SKM-1 treated with dmso at 0.1 percent for 144 hours (cell line): ENCODE data around the gene GLDC.
"Not testable (repeated sequence)": the region's sequence is repeated elsewhere in the genome, so short reads cannot be mapped to it uniquely, and the experiment has no call there.

Source experiments
- DNase-seq: peaks from one replicate; lab custom pipeline; 2025; ENCODE audit not compliant: unreplicated experiment; lab: John Stamatoyannopoulos, UW

The GLDC gene

DNA sequence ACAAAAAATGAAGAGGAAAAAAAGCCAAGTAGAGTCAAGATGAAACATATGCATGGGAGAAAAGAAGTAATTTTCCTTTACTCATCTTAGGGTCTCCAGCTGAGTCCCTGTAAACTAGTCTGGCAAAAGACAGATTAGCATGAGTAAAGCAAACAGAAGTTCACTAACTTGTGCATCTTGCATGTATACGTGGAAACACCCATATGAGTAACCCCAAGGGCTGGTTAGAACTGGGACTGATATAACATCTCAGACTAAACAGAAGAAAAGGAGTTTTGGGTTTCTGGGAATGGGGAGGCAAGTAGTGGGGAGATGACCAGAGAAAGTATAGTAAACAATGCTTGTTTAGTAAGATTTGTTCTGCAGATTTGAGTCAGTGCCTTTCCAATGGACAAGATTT lies 20.1 kb upstream of the GLDC start:
- DNase-seq = no peak

DNA sequence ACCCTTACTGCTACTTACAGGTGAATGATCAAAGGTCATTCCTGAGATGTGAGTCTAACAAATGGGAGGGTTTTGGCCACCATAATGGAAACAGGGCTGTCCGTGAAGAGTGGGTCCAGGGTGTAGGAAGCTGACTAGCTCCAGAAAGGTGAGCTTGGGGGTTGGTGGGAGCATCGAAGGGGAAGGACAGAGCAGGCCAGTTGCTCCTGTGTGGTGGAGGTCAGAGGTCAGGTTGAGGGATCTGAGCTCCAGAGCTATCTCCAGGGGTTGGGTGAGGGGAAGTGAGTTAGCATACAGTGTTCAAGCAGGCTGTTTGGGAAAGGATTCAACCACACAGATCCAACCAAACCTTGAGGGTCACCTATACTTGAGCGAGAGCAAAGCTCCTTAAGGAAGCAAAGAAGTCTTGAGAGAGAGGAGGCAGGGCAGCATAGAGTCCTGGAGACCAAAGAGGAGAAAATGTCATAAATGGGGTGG lies 18.7 kb upstream of the GLDC start:
- DNase-seq = no peak

DNA sequence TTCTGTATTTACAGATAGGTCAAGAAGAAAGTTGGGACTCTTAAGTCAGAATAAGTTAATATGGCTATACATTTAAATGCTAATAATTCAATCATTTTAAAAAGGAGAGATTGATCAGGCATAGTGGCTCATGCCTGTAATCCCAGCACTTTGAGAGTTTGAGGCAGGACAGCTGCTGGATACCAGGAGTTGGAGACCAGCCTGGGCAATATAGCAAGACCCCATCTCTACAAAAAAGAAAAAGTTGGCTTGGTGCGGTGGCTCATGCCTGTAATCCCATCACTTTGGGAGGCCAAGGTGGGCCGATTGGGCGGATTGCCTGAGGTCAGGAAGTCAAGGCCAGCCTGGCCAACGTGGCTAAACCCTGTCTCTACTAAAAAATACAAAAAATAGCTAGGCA lies 15.0 kb upstream of the GLDC start:
- no peak for DNase-seq

DNA sequence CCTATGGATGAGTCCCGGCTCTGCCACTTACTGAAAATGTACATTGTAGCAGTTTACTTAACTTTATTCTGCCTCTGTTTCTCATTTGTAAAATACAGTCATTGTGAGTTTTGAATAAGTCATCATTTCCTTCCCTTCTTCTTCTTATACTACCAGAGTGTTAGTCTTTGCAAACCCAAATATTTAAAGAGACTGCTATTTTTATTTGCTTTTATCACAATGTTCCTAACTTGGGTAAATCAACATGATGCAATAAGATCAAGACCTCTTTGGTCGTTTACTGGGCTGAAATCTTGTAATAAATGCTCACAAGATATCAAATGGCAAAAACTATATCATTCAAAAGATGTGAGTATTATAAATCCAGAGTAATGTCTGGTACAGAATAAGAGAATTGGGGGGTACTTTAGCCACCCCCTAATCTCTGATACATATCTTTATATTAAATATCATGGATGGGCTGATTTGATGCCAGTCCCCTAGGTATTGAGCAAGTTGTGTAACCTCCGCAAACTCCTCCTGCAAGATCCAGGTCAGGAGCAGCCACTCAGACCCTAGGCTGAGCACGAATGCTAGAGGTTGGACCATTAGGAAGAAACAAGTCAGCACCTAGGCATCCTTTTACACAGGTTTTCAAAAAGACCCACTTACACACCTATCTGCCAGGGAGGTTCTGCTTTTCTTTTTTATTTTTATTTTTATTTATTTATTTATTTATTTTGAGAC lies 13.3 kb upstream of the GLDC start:
- DNase-seq = no peak

DNA sequence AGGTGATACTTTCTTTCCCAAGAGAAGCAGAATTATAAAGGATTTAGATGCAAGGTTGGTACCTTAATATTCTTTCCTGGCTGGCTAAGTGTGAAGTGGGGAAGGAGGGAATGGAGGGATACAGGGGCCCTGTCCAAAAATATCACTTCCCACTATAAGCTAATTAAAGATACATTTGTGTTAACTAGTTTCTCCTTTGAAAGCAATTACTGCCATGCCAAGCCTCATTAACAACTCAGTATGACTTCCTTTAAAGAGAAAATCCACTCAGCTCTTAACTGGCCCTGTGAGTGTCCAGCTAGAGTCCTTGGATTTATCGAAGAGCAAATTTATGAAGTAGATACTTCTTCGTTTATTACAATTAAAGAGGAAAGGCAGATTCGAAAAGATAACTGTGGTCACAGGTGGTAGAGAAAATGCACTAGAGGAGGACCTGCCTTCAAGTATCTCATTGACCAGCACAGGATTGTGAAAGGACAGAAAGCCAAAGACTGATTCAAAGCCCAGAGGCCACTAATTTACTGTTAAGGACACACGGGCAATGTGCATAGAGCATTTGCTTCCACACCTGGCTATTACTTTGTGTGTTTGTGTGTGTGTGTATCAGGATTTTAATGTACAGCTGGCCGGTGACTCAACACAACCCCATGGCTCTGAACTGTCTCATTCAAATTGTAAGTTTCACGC lies 11.2 kb upstream of the GLDC start:
- no peak for DNase-seq

DNA sequence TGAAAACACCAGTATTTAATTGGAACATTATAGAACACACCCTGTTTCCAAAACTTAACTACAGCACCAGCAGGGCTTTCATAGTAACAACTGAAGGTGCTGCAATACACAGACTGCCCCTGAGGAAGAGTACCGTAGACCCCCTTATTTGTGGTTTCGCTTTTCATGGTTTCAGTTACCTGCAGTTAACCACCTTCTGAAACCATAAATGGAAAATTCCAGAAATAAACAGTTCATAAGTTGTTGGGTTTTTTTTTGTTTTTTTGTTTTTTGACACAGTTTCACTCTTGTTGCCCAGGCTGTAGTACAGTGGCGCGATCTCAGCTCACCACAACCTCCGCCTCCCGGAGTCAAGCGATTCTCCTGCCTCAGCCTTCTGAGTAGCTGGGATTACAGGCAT lies 9.5 kb upstream of the GLDC start:
- DNase-seq = no peak

DNA sequence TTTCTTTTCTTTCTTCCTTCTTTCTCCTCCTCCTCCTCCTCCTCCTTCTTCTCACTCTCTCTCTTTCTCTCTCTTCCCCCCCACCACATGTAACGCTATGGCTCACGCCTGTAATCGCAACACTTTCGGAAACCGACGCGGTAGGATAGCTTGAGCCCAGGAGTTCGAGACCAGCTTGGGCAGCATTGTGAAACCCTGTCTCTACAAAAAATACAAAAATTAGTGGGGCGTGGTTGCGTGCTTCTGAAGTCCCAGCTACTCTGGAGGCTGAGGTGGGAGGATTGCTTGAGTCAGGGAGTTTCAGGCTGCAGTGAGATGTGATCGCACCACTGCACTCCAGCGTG lies 736 bp upstream of the GLDC start:
- DNase-seq = no peak

DNA sequence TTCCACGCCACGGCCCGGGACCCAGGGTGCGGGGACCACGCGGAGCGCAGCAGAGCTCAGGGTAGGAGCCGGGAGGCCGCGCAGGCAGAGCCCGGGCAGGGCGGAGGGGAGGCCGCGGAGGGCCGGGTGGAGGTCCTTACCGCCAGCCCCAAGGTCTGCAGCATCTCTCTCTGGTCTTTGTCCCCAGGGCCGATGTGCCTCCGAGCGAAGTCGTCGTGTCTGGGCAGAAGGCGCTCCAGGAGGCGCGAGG lies 499 bp downstream of the GLDC start:
- not testable (repeated sequence) for DNase-seq

DNA sequence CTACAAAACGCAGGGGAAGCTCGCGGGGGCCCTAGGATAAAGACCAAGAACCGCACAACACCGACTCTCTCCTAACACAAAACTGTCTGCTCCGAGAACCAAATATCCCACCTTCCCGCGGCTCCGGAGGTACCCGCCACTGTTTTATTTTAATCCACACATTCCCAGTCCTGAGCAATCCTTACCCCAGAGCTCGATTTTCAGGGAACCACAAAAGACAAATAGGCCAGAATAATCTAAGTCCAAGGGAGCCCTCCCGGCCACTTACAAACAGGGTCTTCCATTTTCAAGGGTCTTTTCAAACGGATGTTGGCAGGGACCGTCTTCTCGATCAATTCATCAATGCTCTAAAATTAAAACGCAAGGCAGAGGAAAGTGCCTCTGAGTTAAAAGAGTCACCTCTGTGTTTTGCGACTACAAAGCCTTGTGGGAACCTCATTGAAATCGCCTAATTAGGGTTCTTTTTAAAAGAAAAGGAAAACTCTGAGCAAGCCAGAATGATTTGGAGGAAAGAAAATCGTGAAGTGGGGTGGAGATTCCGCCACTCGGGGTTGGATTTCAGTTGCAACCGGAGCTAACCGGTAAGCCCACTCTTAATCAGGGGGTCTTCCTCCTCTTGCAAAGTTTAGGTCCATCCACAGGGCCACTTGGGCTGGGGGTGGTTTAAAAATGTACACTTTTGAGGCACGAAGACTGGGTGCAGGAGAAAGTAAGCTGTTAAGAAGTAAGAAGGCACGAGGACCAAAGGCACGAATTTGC lies 1.0 kb downstream of the GLDC start:
- no peak for DNase-seq

DNA sequence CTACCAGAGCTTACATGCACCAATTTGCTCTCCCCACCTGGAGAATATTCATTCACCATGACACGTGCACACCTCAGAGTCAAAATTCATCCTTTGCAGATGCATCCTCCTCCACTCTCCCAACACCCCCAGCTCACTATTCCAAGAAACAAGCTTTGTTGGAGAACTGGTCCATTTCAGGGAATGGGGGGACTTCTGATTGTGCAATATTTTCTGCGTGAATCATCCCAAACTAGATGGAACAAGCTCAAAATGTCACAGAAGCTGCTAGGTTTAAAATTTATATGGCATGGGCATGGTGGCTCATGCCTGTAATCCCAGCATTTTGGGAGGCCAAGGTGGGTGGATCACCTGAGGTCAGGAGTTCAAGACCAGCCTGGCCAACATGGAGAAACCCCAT lies 3.6 kb downstream of the GLDC start:
- no peak for DNase-seq

DNA sequence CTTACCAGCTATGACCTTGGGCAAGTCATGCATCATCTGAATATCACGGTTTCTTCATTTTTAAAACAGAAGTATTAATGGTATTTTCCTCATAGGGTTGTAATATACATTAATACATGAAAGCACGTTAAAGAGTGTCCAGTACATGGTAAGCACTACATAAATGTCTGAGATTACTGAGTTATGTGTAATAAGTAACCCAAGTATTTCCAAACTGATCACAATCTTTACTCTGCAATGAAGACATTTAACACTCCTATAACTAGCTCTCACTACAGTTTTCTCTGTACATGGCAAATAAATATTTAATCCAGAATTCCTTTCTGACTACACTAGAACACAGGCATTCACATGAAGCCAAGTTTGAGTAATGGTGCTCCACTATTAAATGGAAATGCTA lies 4.0 kb downstream of the GLDC start:
- no peak for DNase-seq

DNA sequence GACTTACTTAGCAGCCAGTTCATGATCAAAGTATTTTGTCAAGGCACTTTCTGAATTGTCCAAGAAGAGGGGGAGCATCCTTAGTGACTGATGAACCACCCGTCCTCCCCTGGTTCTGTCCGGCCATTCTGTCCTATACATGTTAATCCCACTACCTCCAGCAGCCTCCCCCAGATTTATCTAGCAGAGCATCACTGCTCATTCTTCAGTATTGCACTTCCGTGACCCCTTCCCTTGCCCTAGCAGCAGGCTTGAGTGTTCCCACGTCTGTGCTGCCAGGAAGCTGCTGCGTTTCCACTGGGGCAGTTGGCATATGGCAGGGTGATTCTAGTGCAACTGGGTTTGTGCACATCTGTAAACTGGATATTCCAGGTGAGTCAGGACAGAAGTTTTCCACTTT lies 4.5 kb downstream of the GLDC start:
- DNase-seq = no peak

DNA sequence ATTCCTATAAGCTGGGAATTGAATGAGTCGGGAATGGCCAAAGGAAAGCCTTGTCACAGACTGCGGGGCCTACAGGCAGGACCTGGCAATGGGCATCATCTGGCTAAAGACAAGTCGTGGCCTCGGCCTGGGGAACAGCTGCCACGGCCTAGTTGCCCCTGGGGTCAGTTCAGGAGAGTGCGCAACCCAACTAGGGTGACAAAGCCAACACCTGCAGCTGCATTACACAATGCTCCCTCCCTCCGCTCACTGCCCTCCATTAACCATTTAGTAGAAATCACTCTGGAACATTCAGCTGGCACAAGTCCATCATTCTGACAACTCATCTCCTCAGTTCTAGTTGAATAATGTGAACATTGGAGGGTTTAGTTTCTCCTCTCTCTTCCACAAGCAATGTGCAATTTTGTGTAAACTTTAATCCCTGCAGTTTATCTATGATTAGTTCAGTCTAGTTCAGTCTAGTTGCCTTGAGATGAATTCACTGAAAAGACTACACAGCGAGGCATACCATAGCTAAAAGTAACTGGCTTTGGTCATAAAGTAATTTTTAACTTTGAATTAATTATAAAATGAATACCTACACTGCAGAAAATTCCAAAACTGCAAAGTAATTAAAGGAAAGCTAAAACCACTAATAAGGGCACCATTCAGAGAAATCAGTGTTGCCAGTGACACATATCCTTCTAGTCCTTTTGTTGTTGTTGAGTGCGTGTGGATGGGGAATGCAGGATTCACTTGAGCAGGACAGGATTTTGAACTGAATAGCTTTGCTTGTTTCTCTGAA lies 5.1 kb downstream of the GLDC start:
- DNase-seq = no peak

DNA sequence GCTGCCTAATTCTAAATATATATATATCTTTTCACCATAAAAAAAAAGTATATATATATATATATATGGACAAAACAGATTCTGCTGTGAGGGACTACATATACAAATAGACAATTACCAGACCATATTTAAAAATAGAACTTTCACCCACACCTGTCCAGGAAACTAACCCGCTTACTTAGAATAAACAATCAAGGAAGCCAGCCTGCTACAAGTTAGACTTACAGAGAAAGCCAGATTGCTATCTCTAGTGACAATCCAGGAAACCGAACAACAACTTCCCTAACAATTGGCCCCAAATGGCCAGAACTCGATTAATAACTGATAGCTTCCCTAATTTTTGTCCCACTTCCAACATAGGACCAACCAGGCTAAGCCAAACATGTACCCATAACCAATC lies 5.9 kb downstream of the GLDC start:
- no peak for DNase-seq

DNA sequence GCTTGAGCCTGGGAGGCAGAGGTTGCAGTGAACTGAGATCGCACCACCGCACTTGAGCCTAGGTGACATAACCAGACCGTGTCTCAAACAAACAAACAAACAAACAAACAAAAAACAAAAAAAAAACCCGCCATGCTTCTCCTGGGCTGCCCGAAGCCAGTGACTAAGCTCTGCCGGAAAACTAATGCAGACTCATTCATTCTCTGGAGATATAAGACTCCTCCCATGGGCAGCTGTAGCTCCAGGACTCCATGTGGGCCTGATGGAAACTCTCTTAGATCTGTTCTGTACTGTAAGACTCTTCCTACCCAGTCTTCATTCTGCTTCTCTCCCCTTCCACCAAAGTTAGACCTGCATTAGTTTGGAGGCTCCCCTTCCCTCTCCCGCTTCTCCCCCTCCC lies 11.1 kb downstream of the GLDC start:
- DNase-seq = no peak

DNA sequence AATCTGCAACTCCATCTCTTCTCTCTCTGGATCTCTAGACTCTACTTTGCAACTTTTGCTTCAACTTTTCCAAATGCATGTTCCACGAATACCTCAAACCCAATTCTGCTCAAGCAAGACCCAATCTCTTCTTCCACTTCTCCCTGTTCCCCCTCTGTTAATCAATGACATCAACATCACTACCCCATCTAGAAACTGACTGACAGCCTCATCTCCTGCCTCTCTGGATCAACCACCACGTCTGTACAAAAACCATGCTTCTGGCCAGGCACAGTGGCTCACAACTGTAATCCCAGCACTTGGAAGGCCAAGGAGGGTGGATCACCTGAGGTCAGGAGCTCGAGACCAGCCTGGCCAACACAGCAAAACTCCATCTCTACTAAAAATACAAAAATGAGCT lies 12.2 kb downstream of the GLDC start:
- no peak for DNase-seq

DNA sequence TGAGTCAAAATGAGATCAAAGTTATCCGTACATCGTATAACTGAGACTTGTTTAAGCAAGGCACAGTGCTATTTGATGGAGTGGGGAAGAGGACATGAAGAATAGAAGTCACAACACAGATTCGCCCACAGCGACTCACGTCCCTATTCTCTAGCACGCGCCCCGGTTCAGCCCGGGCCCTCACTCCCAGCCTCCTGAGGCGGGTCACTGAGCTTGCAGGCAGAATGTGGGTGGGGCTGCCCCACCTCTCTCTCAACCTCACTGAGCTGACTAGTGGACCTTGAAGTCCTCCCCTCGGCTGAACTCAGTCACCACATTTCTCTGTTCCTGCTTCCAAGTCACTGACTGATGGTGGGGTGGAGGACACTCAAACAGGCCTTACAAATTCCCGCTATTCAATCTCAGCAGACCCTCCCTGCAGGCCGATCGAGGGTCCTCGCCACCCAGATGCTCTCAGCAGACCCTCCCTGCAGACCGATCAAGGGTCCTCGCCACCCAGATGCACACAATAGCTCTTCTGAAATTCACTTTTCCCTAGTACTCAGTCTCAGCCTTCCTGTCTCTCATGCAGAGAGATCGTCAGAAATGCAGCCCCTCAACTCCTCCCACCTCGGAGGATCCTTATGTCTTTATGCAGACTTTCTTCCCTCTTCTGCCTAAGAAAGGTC lies 12.9 kb downstream of the GLDC start:
- no peak for DNase-seq

DNA sequence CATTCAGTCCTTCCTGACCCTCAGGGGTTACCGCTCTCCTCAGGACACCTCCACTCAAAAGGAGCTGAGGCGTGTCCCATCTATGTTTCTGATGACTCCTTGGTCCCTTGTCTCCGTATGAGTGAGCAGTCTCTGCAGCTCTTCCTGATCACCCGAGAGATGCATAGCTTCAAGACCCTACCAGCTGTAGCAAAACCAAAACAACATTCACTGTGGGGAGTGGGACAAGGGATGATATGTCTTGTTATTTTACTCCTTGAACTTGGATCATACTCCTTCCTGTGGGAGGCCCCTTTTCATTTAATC lies 14.4 kb downstream of the GLDC start:
- DNase-seq = no peak

DNA sequence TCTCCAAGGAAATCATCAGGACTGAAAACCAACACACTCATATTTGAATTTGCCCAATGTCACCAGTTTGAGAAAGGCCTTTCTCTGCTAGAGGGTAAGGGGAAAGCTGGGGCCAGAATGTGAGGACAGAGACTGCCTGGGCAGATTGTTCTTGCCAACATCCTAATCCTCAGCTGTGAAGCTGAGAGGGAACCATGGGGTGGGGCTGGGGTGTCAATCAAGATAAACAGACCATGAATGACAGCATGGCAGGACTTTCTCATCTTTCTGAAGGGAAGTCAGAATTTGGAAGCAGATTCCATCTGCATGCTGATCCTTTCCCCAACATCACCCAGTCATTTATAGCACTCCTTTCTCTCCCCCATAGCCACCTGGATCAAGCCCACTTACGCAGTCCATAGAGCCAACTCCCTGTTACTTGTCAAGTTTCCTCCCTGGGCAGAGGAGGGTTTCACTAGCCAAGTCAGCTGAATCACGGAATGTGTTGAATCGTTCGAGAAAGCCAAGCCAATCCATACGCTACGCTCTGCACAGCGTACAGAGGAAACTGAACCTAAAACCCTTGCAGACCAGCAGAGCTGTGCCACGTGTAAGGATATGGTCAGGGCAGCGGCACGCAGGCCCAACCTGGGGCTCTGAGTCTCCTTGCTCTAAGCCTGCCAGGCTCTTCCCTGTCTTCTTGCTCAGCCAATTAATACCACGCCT lies 14.9 kb downstream of the GLDC start:
- no peak for DNase-seq

DNA sequence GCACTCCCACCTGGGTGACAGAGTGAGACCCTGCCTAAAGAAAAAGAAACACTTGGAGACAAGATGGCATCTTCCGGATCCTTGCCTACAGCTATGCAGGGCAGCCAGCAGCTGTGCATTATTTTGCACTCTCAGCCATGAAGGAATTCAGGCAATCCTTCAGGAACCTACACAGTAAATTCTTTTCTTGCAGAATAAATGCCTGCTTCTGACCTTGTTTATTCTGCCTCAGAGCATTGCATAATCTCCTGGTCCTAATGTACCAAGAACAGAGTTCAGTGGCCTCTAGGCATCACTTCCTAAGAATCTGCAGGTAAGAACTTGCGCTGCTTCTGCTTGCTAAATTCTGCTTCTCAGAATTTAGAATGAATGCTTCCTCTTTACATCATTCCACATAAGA lies 16.8 kb downstream of the GLDC start:
- DNase-seq = peak; percentile 47

DNA sequence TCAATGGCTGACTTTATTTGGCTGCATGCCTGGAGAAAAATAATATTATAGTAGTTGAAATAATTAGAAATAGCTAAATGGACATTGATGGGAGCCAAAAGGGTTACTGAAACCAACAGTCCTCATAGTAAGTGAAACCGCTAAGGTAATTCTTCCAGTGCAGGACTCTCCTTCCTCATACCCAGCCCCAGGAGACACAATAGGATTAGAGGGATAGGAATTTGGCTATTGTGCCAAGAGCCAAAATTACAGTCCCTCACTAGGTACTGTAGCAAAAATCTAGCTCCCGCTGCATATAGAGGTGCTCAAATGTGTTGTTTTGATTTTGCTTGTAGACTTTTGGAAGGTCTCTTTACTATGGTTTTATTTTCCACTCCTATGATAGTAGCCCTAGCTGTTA lies 20.2 kb downstream of the GLDC start:
- DNase-seq = no peak
